Fibroblast of pulmonary artery (primary cell): ENCODE results near the gene CNTNAP2.

Experiments used
- DNase-seq: peaks from one replicate; pipeline ENCODE4 v3.0.0-alpha.2; 2010; ENCODE audit warnings: low read depth
- H3K4me3 ChIP-seq: replicated peaks from 2 replicates; pipeline ENCODE4 v1.5.1; 2011; ENCODE audit warnings: low read depth, mild to moderate bottlenecking, control low read depth, low read length, moderate library complexity
- TF ChIP-seq, protein P1 (sequence below): IDR thresholded peaks from 2 replicates; pipeline ENCODE4 v1.5.1; 2011; ENCODE audit warnings: mild to moderate bottlenecking, control low read depth, low read length, inconsistent platforms; ENCODE audit errors: missing control alignments

The CNTNAP2 gene

DNA sequence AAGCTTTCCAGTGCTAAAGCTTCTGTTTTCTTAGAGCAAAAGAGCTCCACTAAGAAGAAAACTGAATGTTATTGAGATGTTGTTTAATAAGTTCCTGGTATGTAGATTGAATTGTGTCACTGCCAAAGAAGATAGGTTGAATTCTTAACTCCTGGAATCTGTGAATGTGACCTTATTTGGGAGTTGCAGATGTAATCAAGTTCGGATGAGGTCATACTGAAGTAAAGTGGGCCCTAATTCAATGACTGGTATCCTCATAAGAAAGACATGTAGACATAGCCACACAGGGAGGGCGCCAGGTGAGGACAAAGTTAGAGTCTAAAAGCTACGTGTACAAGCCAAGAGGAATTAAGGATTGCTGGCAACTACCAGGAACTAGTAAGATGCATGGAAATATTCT, 1741.8 kb downstream of the CNTNAP2 start:
- TF ChIP-seq, protein P1, sequence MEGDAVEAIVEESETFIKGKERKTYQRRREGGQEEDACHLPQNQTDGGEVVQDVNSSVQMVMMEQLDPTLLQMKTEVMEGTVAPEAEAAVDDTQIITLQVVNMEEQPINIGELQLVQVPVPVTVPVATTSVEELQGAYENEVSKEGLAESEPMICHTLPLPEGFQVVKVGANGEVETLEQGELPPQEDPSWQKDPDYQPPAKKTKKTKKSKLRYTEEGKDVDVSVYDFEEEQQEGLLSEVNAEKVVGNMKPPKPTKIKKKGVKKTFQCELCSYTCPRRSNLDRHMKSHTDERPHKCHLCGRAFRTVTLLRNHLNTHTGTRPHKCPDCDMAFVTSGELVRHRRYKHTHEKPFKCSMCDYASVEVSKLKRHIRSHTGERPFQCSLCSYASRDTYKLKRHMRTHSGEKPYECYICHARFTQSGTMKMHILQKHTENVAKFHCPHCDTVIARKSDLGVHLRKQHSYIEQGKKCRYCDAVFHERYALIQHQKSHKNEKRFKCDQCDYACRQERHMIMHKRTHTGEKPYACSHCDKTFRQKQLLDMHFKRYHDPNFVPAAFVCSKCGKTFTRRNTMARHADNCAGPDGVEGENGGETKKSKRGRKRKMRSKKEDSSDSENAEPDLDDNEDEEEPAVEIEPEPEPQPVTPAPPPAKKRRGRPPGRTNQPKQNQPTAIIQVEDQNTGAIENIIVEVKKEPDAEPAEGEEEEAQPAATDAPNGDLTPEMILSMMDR: no peak
- DNase-seq: no peak

GRCh38 chr7:147859033-147859432, 1742.4 kb downstream of the CNTNAP2 start:
- no peak for DNase-seq
- TF ChIP-seq, protein P1: no peak
- H3K4me3 ChIP-seq: no peak overlapping the region

More for the DNA sequence above, 1741.8 kb downstream of the CNTNAP2 start:
- H3K4me3 ChIP-seq: no peak overlapping the region

- no peak for DNase-seq
- TF ChIP-seq, protein P1: no peak
- H3K4me3 ChIP-seq: no peak overlapping the region
These were observed 1742.9 kb downstream of the CNTNAP2 start for GRCh38 chr7:147859486-147859885.

DNA sequence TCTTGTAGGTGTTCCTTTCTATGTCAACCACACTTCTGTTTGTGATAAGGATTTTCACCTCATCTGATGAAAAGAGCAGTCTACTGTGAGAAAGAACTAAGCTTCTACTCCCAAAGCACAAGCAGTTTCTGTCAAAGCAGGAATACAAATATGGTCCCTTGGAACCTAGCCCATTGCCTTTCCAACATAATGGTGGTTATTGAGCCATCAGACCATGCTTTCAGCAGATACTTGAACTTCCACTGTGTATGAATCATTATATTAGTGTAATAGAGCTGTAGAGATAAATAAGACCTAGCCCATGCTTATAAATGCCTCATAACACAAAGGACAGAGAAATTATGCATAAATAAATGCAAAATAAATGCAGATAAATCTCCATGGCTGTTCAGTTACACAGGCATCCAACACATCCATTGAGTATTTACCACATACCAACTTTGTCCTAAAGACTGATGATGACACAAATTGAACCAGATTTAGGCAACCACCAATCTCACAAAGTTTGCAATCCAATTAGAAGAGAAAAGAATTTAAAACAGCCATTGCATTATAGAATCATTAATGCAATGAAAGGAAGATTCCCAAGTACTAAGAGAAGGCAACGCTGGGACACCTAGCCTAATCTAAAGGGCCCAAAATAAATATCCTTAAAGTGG, 1744.6 kb downstream of the CNTNAP2 start:
- peak; percentile 19 for DNase-seq
- TF ChIP-seq, protein P1: no peak
- H3K4me3 ChIP-seq: no peak overlapping the region

GRCh38 chr7:147861945-147862344, 1745.3 kb downstream of the CNTNAP2 start:
- TF ChIP-seq, protein P1: no peak
- no peak for DNase-seq
- H3K4me3 ChIP-seq: no peak overlapping the region

DNA sequence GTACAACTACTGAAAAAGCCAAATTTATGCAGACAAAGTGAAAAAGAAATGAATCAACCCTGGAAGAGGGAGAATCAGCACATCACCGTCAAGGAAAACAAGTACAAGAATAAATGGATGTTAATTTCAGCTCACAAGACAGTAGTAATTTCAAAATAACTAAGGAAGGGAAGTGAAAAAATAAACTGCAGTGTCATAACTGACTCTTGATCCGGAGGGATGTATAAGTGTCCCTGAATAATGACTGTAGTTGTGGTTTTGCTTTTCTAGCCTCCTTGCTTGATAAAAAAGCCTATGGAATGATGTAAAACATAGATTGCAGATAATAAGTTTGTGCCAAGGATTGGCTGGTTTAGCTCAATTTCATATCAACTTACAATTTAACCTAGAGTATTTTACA, 1752.9 kb downstream of the CNTNAP2 start:
- TF ChIP-seq, protein P1: no peak
- no peak for DNase-seq
- H3K4me3 ChIP-seq: no peak overlapping the region
